Lower leg skin (tissue), 4 donors: ENCODE measurements around the gene PMF1. TPM values are rescaled to one million over a fixed set of nuclear protein-coding genes. Genes with fewer than 3 reads are reported as not detected.

Experiments
- DNase-seq, 2 donors: peaks; one replicate each; pipeline ENCODE4 v3.0.0-alpha.2; 2019; ENCODE audit warnings: low spot score in 2 of 2
- H3K4me3 ChIP-seq: fragments of 200-600 bp; sonication (generic); 2 replicates; pipeline ENCODE4 v1.5.1; 2017; ENCODE audit warnings: mild to moderate bottlenecking, low read depth; ENCODE audit not compliant: poor library complexity, severe bottlenecking
- CTCF ChIP-seq, 3 donors: fragments of 450-650 bp; IDR thresholded peaks; one replicate each; pipeline ENCODE4 v1.5.1; 2016; ENCODE audit warnings: antibody characterized with exemption in 3 of 3, mild to moderate bottlenecking in 3 of 3, moderate library complexity in 2 of 3
- POLR2A ChIP-seq, 2 donors: fragments of 450-650 bp; IDR thresholded peaks; one replicate each; pipeline ENCODE4 v1.6.1; 2016 to 2017; ENCODE audit warnings: antibody characterized with exemption in 2 of 2, mild to moderate bottlenecking in 1 of 2, moderate library complexity in 1 of 2
- WGBS, 2 donors: methylation state at CpG; one replicate each; pipeline ENCODE4 v1.1.5; 2018; 5-methylcytosine and 5-hydroxymethylcytosine counted together
- intact Hi-C: fragments of 100-400 bp; cut with DNase I; formaldehyde crosslinking; loops from one replicate; pipeline ENCODE4 v1.15.0; 2023; ENCODE audit warnings: low total_unique reads
- total RNA-seq, 4 donors: library from RNA; depleted of rRNA; stranded (reverse); fragments of >200 nt; gene quantifications; one replicate each; pipeline ENCODE4 v1.1.0, GENCODE V29; 2016

PMF1 gene
- total RNA-seq, 4 donors from 2014 or later: 62.9 to 83.6 (median 71.1) TPM

- WGBS, 2 donors: 83 to 87% methylated on average over 11 of the region's 11 CpGs
- no peak for DNase-seq
- TF ChIP-seq CTCF (IDR thresholded peaks at IDR 0.05) (no peak), POLR2A (IDR thresholded peaks at IDR 0.05) (no peak)
- intact Hi-C loops: no loop called here
- H3K4me3 ChIP-seq: no peak overlapping the region
Observed at GRCh38 chr1:156229809-156230472, 17.1 kb downstream of the PMF1 start.

- WGBS, 2 donors: 92 to 93% methylated on average over 1 of the region's 1 CpG
- intact Hi-C loops: no loop called here
- TF ChIP-seq CTCF (IDR thresholded peaks at IDR 0.05): no peak
- no peak for TF ChIP-seq POLR2A (IDR thresholded peaks at IDR 0.05)
- H3K4me3 ChIP-seq: no peak overlapping the region
- DNase-seq: no peak
Observed at GRCh38 chr1:156230473-156230837, 17.6 kb downstream of the PMF1 start.

- no peak for TF ChIP-seq CTCF (IDR thresholded peaks at IDR 0.05)
- no peak for TF ChIP-seq POLR2A (IDR thresholded peaks at IDR 0.05)
- 75 to 83% methylated on average over 12 of the region's 12 CpGs for WGBS, 2 donors
- intact Hi-C loops: no loop called here
- no peak overlapping the region for H3K4me3 ChIP-seq
- DNase-seq: no peak
Observed at GRCh38 chr1:156232201-156232894, 19.5 kb downstream of the PMF1 start.

GRCh38 chr1:156233426-156234127 is 20.8 kb downstream of the PMF1 start:
- DNase-seq: no peak
- TF ChIP-seq CTCF (IDR thresholded peaks at IDR 0.05): no peak
- no peak for TF ChIP-seq POLR2A (IDR thresholded peaks at IDR 0.05)
- intact Hi-C loops: no loop called here
- no peak overlapping the region for H3K4me3 ChIP-seq
- WGBS, 2 donors: 58 to 73% methylated on average over 5 of the region's 5 CpGs

- intact Hi-C loops: no loop called here
- no peak overlapping the region for H3K4me3 ChIP-seq
- DNase-seq: no peak
- 63 to 74% methylated on average over 10 to 12 of the region's 12 CpGs for WGBS, 2 donors
- TF ChIP-seq POLR2A (IDR thresholded peaks at IDR 0.05) (no peak), CTCF (IDR thresholded peaks at IDR 0.05) (no peak)
Observed at GRCh38 chr1:156236164-156236563, 23.4 kb downstream of the PMF1 start.
